GM12878 (cell line): ENCODE data around the gene KCNK4.

Source experiments
- CTCF ChIP-seq, 3 experiments: IDR thresholded peaks in 2 of 3; conservative IDR thresholded peaks in 1 of 3; 2 replicates each; pipeline ENCODE4 v1.5.1; 2011; ENCODE audit warnings: low read depth in 3 of 3, low read length in 3 of 3, mild to moderate bottlenecking in 3 of 3, control low read depth in 2 of 3, moderate library complexity in 2 of 3, inconsistent platforms in 1 of 3, mixed read lengths in 1 of 3; ENCODE audit not compliant: control insufficient read depth in 2 of 3, insufficient read depth in 1 of 3; ENCODE audit errors: extremely low read depth in 1 of 3
- HDAC2 ChIP-seq: fragments of 200-600 bp; sonication (generic); IDR thresholded peaks from 2 replicates; pipeline ENCODE4 v1.6.1; 2017
- HDGF ChIP-seq: fragments of 450-650 bp; IDR thresholded peaks from 2 replicates; pipeline ENCODE4 v1.6.1; 2016; ENCODE audit warnings: antibody characterized with exemption
- MAX ChIP-seq: IDR thresholded peaks from 2 replicates; pipeline ENCODE4 v1.6.1; 2012; ENCODE audit warnings: low read depth, low read length, improper control_type of control experiment
- MTA3 ChIP-seq: IDR thresholded peaks from 2 replicates; pipeline ENCODE4 v1.6.1; 2012; ENCODE audit warnings: low read length, inconsistent platforms, borderline replicate concordance
- PML ChIP-seq: IDR thresholded peaks from 2 replicates; pipeline ENCODE4 v1.6.1; 2012; ENCODE audit warnings: low read length, inconsistent platforms
- POLR2AphosphoS5 ChIP-seq: IDR thresholded peaks from 2 replicates; pipeline ENCODE4 v1.6.1; 2011; ENCODE audit warnings: mild to moderate bottlenecking, low read length, inconsistent platforms
- RAD21 ChIP-seq: IDR thresholded peaks from 2 replicates; pipeline ENCODE4 v1.6.1; 2011; ENCODE audit warnings: mild to moderate bottlenecking, low read depth, low read length, moderate library complexity; ENCODE audit not compliant: insufficient read depth

- TF ChIP-seq PML (no peak), POLR2AphosphoS5 (no peak), MAX (no peak), CTCF (IDR thresholded peaks at IDR 0.05 in 2 of 3, conservative IDR thresholded peaks at IDR 0.05 in 1 of 3; ENCODE audit: control insufficient read depth in 2 of 3, extremely low read depth in 1 of 3, insufficient read depth in 1 of 3, low read depth in 3 of 3, low read length in 3 of 3) (no peak), HDGF (no peak), MTA3 (no peak), HDAC2 (no peak), RAD21 (no peak)
Observed at GRCh38 chr11:64263947-64264317, 27.2 kb upstream of the KCNK4 start.
